Upper lobe of left lung (tissue), 6 donors: ENCODE results near the gene TTYH3. TPM values are rescaled to one million over a fixed set of nuclear protein-coding genes. Genes with fewer than 3 reads are reported as not detected.

Source experiments
- ATAC-seq, 2 donors: fragments of 200-7000 bp; cut with Tn5 transposase; one replicate each; pipeline ENCODE4 v1.9.1; 2022; ENCODE audit warnings: mild to moderate bottlenecking in 2 of 2, moderate library complexity in 2 of 2; ENCODE audit not compliant: low FRiP score in 2 of 2
- DNase-seq, 2 donors: peaks; one replicate each; pipeline ENCODE4 v3.0.0-alpha.2; 2019 to 2020
- H3K27ac ChIP-seq, 4 donors: fragments of 200-600 bp; sonication (generic); one replicate each; pipeline ENCODE4 v1.5.1; 2016 to 2019
- H3K27me3 ChIP-seq, 4 donors: fragments of 200-600 bp; sonication (generic); one replicate each; pipeline ENCODE4 v1.5.1; 2017 to 2019
- H3K36me3 ChIP-seq, 4 donors: fragments of 200-600 bp; sonication (generic); one replicate each; pipeline ENCODE4 v1.5.1; 2016 to 2019
- H3K4me1 ChIP-seq, 4 donors: fragments of 200-600 bp; sonication (generic); one replicate each; pipeline ENCODE4 v1.5.1; 2018 to 2019
- H3K4me3 ChIP-seq, 4 donors: fragments of 200-600 bp; sonication (generic); one replicate each; pipeline ENCODE4 v1.5.1; 2017 to 2019; ENCODE audit warnings: mild to moderate bottlenecking in 2 of 4, moderate library complexity in 1 of 4
- H3K9me3 ChIP-seq, 4 donors: fragments of 200-600 bp; sonication (generic); one replicate each; pipeline ENCODE4 v1.5.1; 2018 to 2019
- CTCF ChIP-seq, 6 experiments: fragments of 450-650 bp in 4 of 6; fragments of 200-600 bp in 2 of 6; sonication (generic) in 2 of 6; IDR thresholded peaks; one replicate each; pipeline ENCODE4 v1.5.1; 2016 to 2019; ENCODE audit warnings: antibody characterized with exemption in 6 of 6
- EP300 ChIP-seq, 4 donors: sonication (generic); formaldehyde crosslinking; IDR thresholded peaks; one replicate each; pipeline ENCODE4 v1.5.1; 2017; ENCODE audit warnings: antibody characterized with exemption in 4 of 4, control low read depth in 2 of 4
- POLR2A ChIP-seq, 4 donors: fragments of 450-650 bp; IDR thresholded peaks; one replicate each; pipeline ENCODE4 v1.5.1; 2016 to 2017; ENCODE audit warnings: antibody characterized with exemption in 4 of 4, mild to moderate bottlenecking in 2 of 4
- POLR2AphosphoS5 ChIP-seq, 2 donors: sonication (generic); formaldehyde crosslinking; IDR thresholded peaks; one replicate each; pipeline ENCODE4 v1.5.1; 2017; ENCODE audit warnings: antibody characterized with exemption in 2 of 2
- WGBS, 2 donors: methylation state at CpG; one replicate each; pipeline ENCODE4 v1.1.5; 2017 to 2018; 5-methylcytosine and 5-hydroxymethylcytosine counted together
- total RNA-seq, 6 donors: library from RNA; depleted of rRNA in 4 of 6; stranded (reverse); fragments of >200 nt in 4 of 6; gene quantifications; one replicate each; pipeline versions ENCODE4 v1.1.0 to v1.2.1, GENCODE V29; 2016 to 2021
- donor health status: DM: no; HTN: no; CAD: no; lungs with moderate emphysema.
- donor health status: DM: no; HTN: yes; CAD: no; lungs with severe emphysema.

The TTYH3 gene
- total RNA-seq, 6 donors from 2014 or later, result 16.5 to 69.6 (median 58.1) TPM

DNA sequence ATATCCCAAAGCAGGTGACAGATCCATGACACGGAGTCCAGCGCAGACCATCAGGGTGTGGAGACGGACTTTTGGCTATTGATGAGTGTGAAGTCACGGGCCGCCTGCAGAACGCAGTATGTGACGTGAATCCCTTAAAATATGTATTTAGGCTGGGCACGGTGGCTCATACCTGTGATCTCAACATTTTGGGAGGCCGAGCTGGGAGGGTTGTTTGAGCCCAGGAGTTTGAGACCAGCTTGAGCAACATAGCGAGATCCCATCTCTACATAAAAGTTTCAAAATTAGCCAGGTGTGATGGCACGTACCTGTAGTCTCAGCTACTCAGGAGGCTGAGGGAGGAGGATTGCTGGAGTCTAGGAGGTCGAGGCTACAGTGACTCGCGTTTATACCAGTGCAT lies 54.3 kb downstream of the TTYH3 start:
- DNase-seq, result no peak
- TF ChIP-seq POLR2A (IDR thresholded peaks at IDR 0.05) (no peak), EP300 (IDR thresholded peaks at IDR 0.05) (no peak), POLR2AphosphoS5 (IDR thresholded peaks at IDR 0.05) (no peak), CTCF (IDR thresholded peaks at IDR 0.05) (no peak)
- WGBS, 2 donors, result 93 to 96% methylated on average over 14 of the region's 14 CpGs

GRCh38 chr7:2687338-2687869 lies 55.6 kb downstream of the TTYH3 start:
- Histone ChIP-seq H3K36me3 (no peaks in the 10 kb centered on the region), H3K9me3 (no peaks in the 10 kb centered on the region), H3K27ac (no peak overlapping the region), H3K4me3 (peak overlapping the region in 1 of 4 donors; percentile 36), H3K4me1 (peaks cover 19 to 25% (median 22%) of the 10 kb centered on the region in 4 donors), H3K27me3 (peaks cover 0 to 26% (median 19%) of the 10 kb centered on the region in 4 donors)
- no peak for TF ChIP-seq POLR2A (IDR thresholded peaks at IDR 0.05)
- no peak for TF ChIP-seq CTCF (IDR thresholded peaks at IDR 0.05)
- no peak for TF ChIP-seq POLR2AphosphoS5 (IDR thresholded peaks at IDR 0.05)
- no peak for TF ChIP-seq EP300 (IDR thresholded peaks at IDR 0.05)
- 42 to 62% methylated on average over 7 to 16 of the region's 17 CpGs for WGBS, 2 donors
- ATAC-seq (no peak), DNase-seq (no peak)

More for the DNA sequence above, 54.3 kb downstream of the TTYH3 start:
- Histone ChIP-seq H3K4me3 (no peak overlapping the region), H3K36me3 (no peaks in the 10 kb centered on the region), H3K27ac (no peak overlapping the region), H3K27me3 (peaks cover 0 to 26% (median 19%) of the 10 kb centered on the region in 4 donors), H3K9me3 (no peaks in the 10 kb centered on the region), H3K4me1 (peaks cover 19 to 25% (median 22%) of the 10 kb centered on the region in 4 donors)
- ATAC-seq, result no peak

DNA sequence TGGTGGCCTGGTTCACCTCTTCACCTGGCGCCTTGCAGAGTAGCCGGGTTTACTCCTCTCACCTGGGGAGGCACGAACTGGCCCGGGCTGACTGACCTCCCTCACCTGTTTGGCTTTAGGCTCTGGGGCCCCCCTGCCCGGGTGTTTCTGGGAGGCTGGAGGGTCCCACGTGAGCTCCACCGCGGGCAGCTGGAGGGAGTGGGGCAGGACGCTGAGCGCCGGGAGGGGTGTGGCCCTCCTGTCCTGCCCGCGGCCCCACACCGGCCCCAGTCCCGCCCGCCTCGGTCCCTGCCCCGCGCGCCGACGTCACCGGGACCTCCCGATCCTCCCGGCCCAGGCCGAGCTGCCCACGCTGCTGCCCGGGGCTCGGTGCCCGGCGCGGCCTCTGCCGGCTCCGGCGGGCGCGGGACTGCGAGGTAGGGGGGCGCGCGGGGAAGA lies 56.1 kb downstream of the TTYH3 start, which contains the start of gene AMZ1:
AMZ1 (plus strand) TSS at position 322 of the 438 bp plus-strand sequence. CDS start 12,250 bp downstream, outside the sequence.
- H3K36me3 ChIP-seq, result no peaks in the 10 kb centered on the region
- DNase-seq (peak in 1 of 2 donors; percentile 86), ATAC-seq (peak in 1 of 2 donors; percentile 48)
- H3K9me3 ChIP-seq, result no peaks in the 10 kb centered on the region
- TF ChIP-seq EP300 (IDR thresholded peaks at IDR 0.05) (no peak), POLR2AphosphoS5 (IDR thresholded peaks at IDR 0.05) (no peak), POLR2A (IDR thresholded peaks at IDR 0.05) (no peak)
- 16% methylated on average over 6 of the region's 41 CpGs; no CpG with 5 or more reads in 1 of the 2 donors for WGBS, 2 donors
- H3K4me1 ChIP-seq, result peaks cover 19 to 25% (median 22%) of the 10 kb centered on the region in 4 donors
- peaks cover 0 to 26% (median 19%) of the 10 kb centered on the region in 4 donors for H3K27me3 ChIP-seq
- no peak within 1 kb of the TSS for H3K27ac ChIP-seq
- H3K4me3 ChIP-seq, result peak within 1 kb of the TSS in 3 of 4 donors; percentile 15 to 36 (median 26)

GRCh38 chr7:2688409-2689342 lies 56.9 kb downstream of the TTYH3 start:
- Histone ChIP-seq H3K4me1 (peaks cover 19 to 25% (median 22%) of the 10 kb centered on the region in 4 donors), H3K9me3 (no peaks in the 10 kb centered on the region), H3K4me3 (peak overlapping the region in 3 of 4 donors; percentile 15 to 36 (median 26)), H3K36me3 (no peaks in the 10 kb centered on the region), H3K27ac (no peak overlapping the region), H3K27me3 (peaks cover 0 to 26% (median 19%) of the 10 kb centered on the region in 4 donors)
- WGBS, 2 donors, result 17 to 35% methylated on average over 7 to 32 of the region's 62 CpGs
- TF ChIP-seq POLR2AphosphoS5 (IDR thresholded peaks at IDR 0.05), result no peak
- TF ChIP-seq EP300 (IDR thresholded peaks at IDR 0.05), result no peak
- TF ChIP-seq CTCF (IDR thresholded peaks at IDR 0.05), result no peak
- TF ChIP-seq POLR2A (IDR thresholded peaks at IDR 0.05), result no peak
- peak in 1 of 2 donors; percentile 7 for ATAC-seq
- DNase-seq, result peak in 1 of 2 donors; percentile 74

- ATAC-seq (no peak), DNase-seq (no peak)
- 71 to 72% methylated on average over 13 to 16 of the region's 16 CpGs for WGBS, 2 donors
- Histone ChIP-seq H3K9me3 (no peaks in the 10 kb centered on the region), H3K4me1 (peaks cover 19 to 25% (median 22%) of the 10 kb centered on the region in 4 donors), H3K27ac (no peak overlapping the region), H3K27me3 (peaks cover 0 to 26% (median 19%) of the 10 kb centered on the region in 4 donors), H3K36me3 (no peaks in the 10 kb centered on the region), H3K4me3 (peak overlapping the region in 1 of 4 donors; percentile 36)
- TF ChIP-seq CTCF (IDR thresholded peaks at IDR 0.05), result no peak
- no peak for TF ChIP-seq POLR2AphosphoS5 (IDR thresholded peaks at IDR 0.05)
- no peak for TF ChIP-seq POLR2A (IDR thresholded peaks at IDR 0.05)
- no peak for TF ChIP-seq EP300 (IDR thresholded peaks at IDR 0.05)
These were observed 57.6 kb downstream of the TTYH3 start for GRCh38 chr7:2689343-2689847.
